ENCODE measurements around the gene VCL. TPM values are rescaled to one million over a fixed set of nuclear protein-coding genes. Genes with fewer than 3 reads are reported as not detected.
A peak's percentile ranks its signal among the peaks of the same experiment; 100 is the strongest.
"Not testable (repeated sequence)": the region's sequence is repeated elsewhere in the genome, so short reads cannot be mapped to it uniquely, and the experiment has no call there.

Gene VCL
- polyA plus RNA-seq, 4 donors, result 123 to 134 (median 124) TPM

DNA sequence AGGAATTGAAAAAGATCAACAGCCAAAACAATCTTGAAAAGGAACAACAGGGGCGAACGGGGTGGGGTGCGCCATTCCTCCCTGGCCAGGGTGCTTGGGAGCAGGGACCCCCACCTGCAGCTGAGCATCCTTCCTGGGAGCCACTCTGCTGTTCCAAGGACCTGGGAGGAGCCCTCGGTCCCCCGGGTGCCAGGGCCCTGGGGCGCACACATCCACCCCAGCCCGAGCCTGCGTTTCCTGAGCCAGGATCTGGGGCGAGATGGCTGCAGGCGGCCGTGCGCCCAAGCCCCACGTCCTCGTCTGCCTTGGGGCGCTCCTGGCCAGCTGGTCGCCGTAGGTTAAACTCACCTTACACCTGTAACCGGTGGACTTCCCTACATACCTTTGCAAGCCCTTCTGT, 142.1 kb downstream of the VCL start:
- DNase-seq (ENCODE audit: low read depth in 4 of 4, low spot score in 2 of 4), result no peak

DNA sequence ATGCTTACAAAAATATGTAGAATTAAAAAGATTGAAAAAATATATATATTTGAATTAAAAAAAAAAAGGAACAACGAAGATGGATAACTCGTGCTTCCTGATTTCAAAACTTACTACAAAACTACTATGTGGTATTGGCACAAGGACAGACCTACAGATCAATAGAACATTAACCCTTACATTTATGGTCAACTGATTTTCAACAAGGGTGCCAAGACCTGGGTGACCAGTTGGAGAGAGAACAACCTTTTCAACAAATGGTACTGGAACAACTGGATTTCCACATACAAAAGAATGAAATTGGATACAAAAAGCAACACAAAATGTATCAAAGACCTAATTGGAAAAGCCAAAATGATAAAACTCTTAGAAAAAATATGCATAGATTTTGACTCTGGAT, 142.6 kb downstream of the VCL start:
- DNase-seq (ENCODE audit: low read depth in 4 of 4, low spot score in 2 of 4), result no peak

DNA sequence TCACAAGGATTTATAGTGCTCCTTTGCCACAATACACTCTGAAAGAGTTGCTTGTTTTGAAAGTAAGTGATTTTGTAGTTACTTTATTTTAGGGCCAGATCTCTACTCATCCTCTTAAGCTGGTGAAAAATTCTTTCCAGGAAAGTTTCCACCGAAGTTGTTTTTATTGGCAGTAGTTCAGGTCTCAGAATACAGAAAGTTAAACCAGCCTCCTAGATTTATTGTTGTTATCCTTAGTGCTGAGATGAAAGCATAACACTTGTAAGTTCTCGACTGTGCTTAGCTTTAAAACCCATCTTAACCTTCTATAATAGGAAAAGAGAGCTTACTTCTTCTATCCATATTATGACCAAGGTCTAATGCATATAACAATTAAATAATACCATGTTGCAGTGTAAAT, 147.2 kb downstream of the VCL start:
- DNase-seq (ENCODE audit: low read depth in 4 of 4, low spot score in 2 of 4), result peak in 3 of 4 donors; percentile 45 to 64 (median 63)

DNA sequence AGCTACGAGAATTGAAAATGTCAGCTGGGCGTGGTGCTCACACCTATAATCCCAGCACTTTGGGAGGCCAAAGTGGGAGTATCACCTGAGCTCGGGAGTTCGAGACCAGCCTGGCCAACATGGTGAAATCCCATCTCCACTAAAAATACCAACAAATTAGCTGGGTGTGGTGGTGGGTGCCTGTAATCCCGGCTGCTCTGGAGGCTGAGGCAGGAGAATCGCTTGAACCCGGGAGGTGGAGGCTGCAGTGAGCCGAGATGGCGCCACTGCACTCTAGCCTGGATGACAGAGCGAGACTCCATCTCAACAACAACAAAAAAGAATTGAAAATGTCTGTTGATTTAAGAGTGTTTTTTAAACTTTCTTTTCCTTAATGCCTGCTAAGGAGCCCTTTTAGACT, 149.1 kb downstream of the VCL start:
- DNase-seq (ENCODE audit: low read depth in 4 of 4, low spot score in 2 of 4), result not testable (repeated sequence)

DNA sequence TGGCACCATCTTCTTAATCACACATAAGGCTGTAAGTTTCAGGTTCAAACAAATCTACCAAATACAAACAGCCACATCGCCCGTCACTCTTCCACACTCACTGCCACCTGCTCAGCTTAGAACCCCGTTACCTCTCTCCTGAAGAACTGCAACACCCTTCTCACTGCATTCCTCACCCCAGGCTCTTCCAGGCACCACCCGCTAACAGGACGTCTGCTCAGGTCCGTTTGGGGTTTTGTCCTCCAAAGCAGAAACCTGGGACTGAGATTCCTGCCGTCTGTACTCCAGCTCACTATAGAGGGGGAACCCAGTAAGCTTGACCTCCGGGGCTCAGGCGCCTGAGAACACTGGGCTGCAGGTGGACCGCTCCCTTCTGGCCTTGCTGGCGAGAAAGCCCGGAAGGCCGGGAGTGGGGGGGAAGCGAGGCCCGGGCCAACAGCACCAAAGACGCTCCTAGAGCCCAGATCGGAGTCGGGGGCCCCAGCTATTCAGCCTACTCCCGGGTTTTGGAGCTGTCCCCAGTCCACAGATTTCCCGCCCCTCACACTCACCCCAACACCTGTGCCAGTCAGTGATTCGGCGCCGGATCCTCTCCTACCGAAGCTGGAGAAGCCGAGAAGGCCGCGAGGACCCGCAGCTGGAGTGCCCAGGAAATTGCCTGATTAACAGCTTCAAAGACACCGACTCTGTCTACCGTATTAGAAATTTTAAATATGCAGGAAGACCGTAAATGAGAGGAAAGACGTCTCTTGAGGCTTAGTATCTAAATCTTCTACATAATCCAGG, 152.5 kb downstream of the VCL start, which contains the start of gene AP3M1:
TSS of gene AP3M1 (minus strand) at position 625 of the 786 bp plus-strand sequence. CDS start 12,449 bp downstream, outside the sequence.
- no peak for DNase-seq (ENCODE audit: low read depth in 4 of 4, low spot score in 2 of 4)

DNA sequence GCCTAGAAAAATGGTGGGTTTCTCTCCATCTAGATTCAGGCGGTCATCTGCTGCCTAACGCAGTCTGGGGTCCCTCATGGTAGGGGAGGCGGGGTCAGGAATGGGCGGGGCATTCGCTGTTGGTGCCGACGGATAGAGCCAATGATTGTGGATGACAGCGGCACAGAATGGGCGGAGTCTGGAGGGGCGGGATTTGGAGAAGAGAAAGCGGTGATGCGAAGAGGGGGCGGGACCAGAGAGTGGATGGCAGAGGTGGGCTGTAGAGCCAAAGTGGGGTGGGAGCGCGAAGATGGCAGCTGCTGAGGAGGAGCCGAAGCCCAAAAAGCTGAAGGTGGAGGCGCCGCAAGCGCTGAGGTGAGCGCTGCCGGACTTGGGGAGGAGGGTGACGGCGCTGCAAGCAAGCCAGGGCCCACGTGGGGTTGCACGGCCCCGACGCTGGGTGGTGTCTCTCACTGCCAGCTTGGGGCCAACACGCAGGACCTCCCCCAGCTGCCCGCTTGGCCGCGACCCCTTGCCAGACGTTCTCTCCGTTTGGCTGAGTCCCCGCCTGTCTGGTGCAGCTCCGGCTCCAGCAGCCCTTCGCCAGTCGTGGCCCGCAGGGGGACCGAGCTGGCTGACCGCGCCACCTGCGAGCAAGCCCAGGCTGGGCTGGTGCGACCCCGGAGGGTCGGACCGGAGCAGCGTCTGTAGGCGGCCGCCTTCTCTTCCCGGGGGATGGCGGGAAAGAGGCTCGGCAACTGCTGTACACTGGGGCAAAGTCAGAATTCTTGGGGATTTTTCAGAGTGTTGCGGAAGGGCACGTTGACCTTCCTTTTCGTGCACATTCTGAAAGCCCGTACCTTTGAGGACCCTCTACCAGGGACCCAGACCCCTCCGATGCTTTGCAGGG, 153.3 kb downstream of the VCL start, which contains the start of gene ADK:
TSS of gene ADK (plus strand) at position 232 of the 889 bp plus-strand sequence. CDS start at position 290, 58 bp downstream.
- peak; percentile 97 to 100 (median 99) for DNase-seq (ENCODE audit: low read depth in 4 of 4, low spot score in 2 of 4)

DNA sequence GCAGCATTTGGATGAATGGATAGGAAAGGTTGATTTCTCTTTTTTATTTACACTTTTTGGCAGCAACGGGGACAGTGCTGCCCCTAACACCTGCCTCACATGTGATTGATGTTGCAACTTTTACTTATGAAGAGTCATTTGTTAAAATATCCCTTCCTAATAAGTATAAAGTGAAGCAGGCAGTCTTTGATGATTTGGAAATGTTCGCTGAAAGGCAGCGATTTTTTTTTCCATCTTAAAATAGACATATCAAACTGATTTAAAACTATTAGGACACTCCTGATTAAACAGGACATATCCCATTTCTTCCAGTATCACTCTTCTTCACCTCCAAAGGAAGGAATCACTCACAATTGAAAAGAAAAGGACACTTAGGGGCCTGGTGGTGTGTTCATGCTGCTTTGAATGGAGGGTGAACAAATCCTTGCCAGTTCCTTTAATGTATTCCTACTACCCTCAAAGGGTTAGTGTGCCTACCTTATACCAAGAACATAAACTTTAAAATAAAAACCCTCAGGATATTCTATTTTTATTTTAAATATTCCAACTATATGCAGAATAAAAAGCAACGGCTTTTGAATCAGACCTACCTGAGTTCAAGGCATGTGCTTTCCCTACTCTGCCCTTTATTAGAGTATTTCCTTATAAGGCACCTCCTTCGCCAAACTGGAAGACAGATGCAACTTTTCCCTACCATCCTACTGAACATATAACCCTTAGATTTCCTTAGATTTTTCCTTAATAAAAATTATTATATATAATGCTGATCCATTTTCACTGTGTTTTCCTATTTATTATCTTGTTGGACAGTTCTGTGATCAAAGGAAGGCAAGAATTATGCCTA, 154.2 kb downstream of the VCL start:
- no peak for DNase-seq (ENCODE audit: low read depth in 4 of 4, low spot score in 2 of 4)

DNA sequence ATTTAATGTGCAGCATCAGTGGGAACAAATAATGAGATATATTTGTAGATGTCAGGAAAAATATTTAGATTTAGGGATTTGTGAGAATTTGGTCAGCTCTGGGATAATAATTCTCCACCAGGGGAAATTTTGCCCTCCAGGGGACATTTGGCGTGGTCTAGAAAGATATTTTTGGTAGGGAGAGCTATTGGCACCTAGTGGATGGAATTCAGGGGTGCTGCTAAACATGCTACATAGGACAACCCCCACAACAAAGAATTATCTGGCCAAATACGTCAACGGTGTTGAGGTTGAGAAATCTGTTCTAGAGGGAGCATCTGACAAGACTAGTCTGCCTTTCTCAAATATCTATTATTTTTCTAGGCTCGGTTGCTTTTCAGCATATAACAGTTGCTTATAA, 155.2 kb downstream of the VCL start:
- DNase-seq (ENCODE audit: low read depth in 4 of 4, low spot score in 2 of 4), result no peak

DNA sequence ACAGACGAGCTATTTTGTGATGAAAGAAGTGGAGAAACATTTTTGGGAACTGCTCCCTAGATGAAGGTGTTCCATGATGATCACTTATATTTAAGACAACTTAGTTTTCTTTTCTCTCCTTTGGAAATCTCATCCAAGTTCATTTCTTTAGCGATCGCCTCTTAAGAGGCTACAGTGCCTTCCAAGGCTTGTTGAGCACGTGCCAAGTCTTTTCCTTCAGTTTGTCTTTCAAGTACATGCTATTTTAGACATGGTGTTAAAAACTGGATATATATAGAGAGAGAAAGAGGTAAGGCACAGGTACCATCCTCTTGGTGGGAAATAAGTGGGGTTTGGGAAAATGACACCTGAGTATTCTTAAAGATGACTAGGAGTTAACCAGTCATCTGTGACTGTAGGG, 155.8 kb downstream of the VCL start:
- no peak for DNase-seq (ENCODE audit: low read depth in 4 of 4, low spot score in 2 of 4)

DNA sequence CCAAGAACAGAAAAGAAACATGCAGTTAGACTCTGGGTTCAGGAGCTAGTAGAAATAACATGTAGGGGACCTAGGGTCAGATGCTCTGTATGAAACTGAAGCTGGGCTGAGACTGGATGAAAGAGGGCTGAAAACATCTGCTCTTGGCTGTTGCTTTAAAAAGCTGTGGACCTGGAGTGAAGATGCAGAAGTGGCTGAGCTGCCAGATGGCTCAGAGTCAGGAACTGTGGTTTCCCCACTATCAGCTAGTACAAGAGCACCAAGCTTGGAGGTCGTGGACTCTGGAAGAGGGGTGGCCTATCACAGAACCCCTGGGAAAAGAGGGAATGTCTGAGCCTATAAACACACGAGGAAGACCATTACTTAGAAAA, 159.0 kb downstream of the VCL start:
- no peak for DNase-seq (ENCODE audit: low read depth in 4 of 4, low spot score in 2 of 4)

DNA sequence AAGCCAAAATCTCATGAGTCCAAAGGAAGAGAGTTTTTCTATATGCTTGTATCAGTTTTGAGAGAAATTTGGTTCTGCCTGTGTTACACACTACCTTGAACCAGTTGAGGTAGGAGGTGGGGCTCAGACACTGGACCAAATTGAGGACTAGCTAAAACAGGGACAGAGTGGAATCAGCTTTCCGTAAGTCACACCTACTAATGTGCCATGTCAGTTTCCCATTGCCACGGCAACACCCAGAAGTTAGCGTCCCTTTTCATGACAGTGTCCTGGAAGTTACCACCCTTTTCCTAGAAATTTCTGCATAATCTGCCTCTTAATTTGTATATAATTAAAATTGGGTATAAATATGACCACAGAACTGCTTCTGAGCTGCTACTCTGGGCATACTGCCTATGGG, 162.1 kb downstream of the VCL start:
- no peak for DNase-seq (ENCODE audit: low read depth in 4 of 4, low spot score in 2 of 4)

DNA sequence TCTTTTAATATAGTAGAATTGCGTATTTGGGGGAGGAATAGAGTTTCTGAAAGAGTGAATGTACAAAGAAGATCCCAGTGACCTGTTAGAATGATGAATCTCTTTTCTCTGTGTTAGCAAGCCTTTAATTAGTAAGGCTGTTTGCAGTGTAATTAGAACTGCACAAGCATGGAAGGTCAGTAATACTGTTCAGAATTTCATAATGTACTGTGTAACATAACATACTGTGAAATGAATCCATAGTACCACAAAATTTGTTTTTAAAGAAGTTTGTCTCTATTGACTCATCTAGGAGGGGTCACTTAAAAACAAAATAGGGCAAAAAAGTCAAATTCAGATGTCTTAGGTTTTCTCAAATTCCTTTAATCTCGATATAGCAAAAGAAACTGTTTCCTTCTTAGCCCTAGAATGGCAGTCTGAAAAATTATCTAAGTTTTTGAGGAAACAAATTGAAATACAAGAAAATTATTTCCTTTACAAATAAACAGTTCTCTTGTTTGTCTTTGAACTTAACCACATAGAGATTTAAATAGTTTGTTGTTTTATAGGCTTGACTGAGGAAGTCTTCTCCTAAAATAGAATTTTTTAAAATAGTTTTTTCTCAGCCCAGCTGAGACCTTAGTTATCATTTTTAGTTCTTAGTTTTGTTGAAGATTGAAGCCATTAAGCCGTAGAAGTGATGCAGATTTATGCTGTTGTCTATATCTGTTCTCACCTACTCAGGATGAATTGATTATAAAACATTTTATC, 165.6 kb downstream of the VCL start:
- no peak for DNase-seq (ENCODE audit: low read depth in 4 of 4, low spot score in 2 of 4)

DNA sequence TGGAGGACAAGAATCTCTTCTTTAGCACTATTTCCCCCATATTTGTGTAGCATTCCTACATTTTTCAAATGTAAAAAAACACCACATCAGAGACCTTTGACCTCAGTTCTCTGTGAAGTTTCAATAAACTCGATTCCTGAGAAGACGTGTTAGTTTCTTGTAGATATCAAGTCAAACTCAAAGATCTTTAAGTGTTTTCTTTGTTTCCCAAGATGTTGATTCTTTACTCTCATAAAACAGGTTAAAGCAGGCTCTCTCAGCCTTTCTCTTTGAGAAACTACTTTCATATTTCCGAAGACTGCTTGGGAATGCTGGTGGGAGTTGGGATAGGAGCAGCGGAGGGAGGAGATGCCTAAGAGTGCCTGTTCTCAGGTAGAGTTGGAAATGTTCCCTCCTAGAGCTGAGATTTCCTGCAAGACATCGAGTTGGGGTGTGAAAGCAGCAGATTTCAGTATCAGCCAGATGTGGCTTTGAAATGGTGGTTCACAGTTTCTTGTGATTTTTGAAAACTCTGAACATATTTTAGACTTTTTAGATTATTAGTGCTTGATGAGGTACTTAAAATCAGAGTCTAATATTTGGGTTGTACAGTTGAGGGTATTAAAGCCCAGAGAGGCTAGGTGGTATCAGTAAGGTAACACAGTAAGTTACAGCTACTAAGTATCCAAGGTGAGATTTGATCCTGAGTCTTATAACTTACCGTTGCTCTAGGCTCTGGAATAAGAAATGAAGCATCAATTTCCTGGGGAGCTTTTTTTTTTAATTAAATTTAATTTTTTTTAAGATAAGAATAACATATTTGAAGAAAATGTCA, 167.0 kb downstream of the VCL start:
- DNase-seq (ENCODE audit: low read depth in 4 of 4, low spot score in 2 of 4), result no peak

DNA sequence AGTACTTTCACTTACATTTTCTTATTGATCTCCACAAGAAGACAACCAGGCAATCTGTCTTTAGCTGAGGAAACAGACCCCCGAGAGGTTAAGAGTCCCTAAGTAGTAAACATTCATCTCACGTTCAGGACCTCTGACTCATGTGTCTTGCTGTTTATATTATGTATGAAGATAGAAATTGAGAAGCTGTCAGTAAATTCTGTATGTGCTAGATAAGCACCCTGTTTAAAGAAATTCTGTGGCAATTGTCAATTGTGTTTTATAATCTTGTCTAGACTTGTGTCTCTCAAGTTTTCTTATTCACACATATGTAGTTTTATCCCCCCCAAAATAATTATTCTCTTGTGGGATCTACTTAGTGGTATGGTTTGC, 167.6 kb downstream of the VCL start:
- no peak for DNase-seq (ENCODE audit: low read depth in 4 of 4, low spot score in 2 of 4)

DNA sequence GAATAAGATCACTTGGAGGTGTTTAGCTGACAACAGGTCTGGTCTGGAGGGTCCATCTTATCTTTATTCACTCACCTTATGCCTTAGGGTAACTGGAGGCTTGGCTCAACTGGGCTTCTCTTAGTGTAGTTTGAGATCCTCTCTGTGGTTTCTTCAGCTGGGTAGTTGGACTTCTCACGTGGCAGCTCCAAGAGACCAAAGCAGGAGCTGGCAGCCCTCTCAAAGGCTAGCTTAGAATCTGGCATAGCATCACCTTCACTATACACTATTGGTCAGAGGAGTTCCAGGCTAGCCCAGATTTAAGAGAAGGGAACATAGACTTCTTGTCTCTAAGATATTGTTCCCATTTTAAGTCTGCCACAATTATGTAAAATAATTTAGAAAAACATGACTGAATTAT, 169.5 kb downstream of the VCL start:
- no peak for DNase-seq (ENCODE audit: low read depth in 4 of 4, low spot score in 2 of 4)
